Right lobe of liver (tissue), 4 donors: Measurements from ENCODE around the gene PHF12.

Source experiments
- CTCF ChIP-seq, 4 donors: fragments of 200-600 bp in 3 of 4; fragments of 450-650 bp in 1 of 4; IDR thresholded peaks; one replicate each; pipeline versions ENCODE4 v1.5.1 to v1.8.0; 2016 to 2022; ENCODE audit warnings: antibody characterized with exemption in 4 of 4, mild to moderate bottlenecking in 2 of 4
- POLR2A ChIP-seq: fragments of 450-650 bp; IDR thresholded peaks from one replicate; pipeline ENCODE4 v1.6.1; 2017; ENCODE audit warnings: antibody characterized with exemption, mild to moderate bottlenecking
- donor health status: DM: no; HTN: no; CAD: no.
- donor health status: DM: no; HTN: no; CAD: no.
- donor health status: DM: no; HTN: yes; CAD: no.

DNA sequence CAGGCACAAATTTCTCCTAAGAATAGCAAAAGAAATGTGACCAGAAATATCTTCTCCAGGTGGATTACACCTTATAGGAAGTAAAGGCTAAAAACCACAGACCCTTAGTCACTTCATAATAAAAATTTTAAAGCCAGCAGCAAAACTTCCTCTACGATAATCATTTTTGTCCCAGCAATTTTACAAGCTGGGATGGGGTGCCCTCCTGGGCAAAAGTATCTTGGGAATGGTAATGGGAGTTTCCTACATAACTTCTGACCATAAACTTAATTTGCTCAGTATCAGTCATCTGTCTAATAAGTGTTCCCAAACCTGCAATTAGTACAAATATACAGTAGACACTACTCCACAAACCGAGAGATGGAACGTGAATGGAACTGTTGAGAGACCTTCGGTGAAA is 3.0 kb downstream of the PHF12 start:
- TF ChIP-seq CTCF (IDR thresholded peaks at IDR 0.05) (no peak), POLR2A (no peak)
